IMR-90 (cell line): ENCODE results near the gene CISTR.

ENCODE experiments used
- BHLHE40 ChIP-seq: fragments of 150-350 bp; IDR thresholded peaks from 2 replicates; pipeline ENCODE4 v1.6.1; 2016; ENCODE audit warnings: mild to moderate bottlenecking, low read depth, low read length
- CEBPB ChIP-seq: IDR thresholded peaks from 2 replicates; pipeline ENCODE4 v1.6.1; 2012; ENCODE audit warnings: low read depth, low read length, improper control_type of control experiment
- CHD1 ChIP-seq: IDR thresholded peaks from 2 replicates; pipeline ENCODE4 v1.6.1; 2012; ENCODE audit warnings: low read depth, low read length, improper control_type of control experiment
- ELK1 ChIP-seq: fragments of 150-350 bp; IDR thresholded peaks from 2 replicates; pipeline ENCODE4 v1.6.1; 2016; ENCODE audit warnings: low read depth, mild to moderate bottlenecking, low read length, moderate library complexity, borderline replicate concordance
- MAZ ChIP-seq: IDR thresholded peaks from 2 replicates; pipeline ENCODE4 v1.6.1; 2012; ENCODE audit warnings: low read depth, mild to moderate bottlenecking, low read length, improper control_type of control experiment, moderate library complexity, borderline replicate concordance
- NFE2L2 ChIP-seq: fragments of 150-350 bp; IDR thresholded peaks from 2 replicates; pipeline ENCODE4 v1.6.1; 2016; ENCODE audit warnings: low read depth, mild to moderate bottlenecking, low read length
- POLR2A ChIP-seq: IDR thresholded peaks from 2 replicates; pipeline ENCODE4 v1.6.1; 2012; ENCODE audit warnings: mild to moderate bottlenecking, low read depth, low read length
- RAD21 ChIP-seq: IDR thresholded peaks from 2 replicates; pipeline ENCODE4 v1.6.1; 2012; ENCODE audit warnings: low read length, improper control_type of control experiment
- RCOR1 ChIP-seq: IDR thresholded peaks from 2 replicates; pipeline ENCODE4 v1.6.1; 2012; ENCODE audit warnings: mild to moderate bottlenecking, low read length, improper control_type of control experiment; ENCODE audit not compliant: insufficient replicate concordance
- RFX5 ChIP-seq: IDR thresholded peaks from 2 replicates; pipeline ENCODE4 v1.8.0; 2012; ENCODE audit warnings: low read depth, mild to moderate bottlenecking, low read length, moderate library complexity
- SMC3 ChIP-seq: fragments of 150-350 bp; IDR thresholded peaks from 2 replicates; pipeline ENCODE4 v1.6.1; 2016; ENCODE audit warnings: low read depth, mild to moderate bottlenecking, antibody characterized with exemption, low read length, moderate library complexity
- TF ChIP-seq, protein P1 (sequence below): conservative IDR thresholded peaks from 2 replicates; pipeline ENCODE4 v1.5.1; 2012; ENCODE audit warnings: mild to moderate bottlenecking, low read depth, low read length, improper control_type of control experiment
- TF ChIP-seq, protein P2 (sequence below): fragments of 150-350 bp; IDR thresholded peaks from 2 replicates; pipeline ENCODE4 v1.6.1; 2017; ENCODE audit warnings: mild to moderate bottlenecking, antibody characterized with exemption, low read length, low read depth

GRCh38 chr12:53701518-53702264, 50.1 kb downstream of the CISTR start:
- TF ChIP-seq, protein P1, sequence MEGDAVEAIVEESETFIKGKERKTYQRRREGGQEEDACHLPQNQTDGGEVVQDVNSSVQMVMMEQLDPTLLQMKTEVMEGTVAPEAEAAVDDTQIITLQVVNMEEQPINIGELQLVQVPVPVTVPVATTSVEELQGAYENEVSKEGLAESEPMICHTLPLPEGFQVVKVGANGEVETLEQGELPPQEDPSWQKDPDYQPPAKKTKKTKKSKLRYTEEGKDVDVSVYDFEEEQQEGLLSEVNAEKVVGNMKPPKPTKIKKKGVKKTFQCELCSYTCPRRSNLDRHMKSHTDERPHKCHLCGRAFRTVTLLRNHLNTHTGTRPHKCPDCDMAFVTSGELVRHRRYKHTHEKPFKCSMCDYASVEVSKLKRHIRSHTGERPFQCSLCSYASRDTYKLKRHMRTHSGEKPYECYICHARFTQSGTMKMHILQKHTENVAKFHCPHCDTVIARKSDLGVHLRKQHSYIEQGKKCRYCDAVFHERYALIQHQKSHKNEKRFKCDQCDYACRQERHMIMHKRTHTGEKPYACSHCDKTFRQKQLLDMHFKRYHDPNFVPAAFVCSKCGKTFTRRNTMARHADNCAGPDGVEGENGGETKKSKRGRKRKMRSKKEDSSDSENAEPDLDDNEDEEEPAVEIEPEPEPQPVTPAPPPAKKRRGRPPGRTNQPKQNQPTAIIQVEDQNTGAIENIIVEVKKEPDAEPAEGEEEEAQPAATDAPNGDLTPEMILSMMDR = peak; percentile 98
- TF ChIP-seq CEBPB (no peak), POLR2A (no peak), SMC3 (peak; percentile 90), BHLHE40 (no peak), RCOR1 (no peak), RFX5 (no peak), ELK1 (no peak), CHD1 (no peak), NFE2L2 (no peak), MAZ (no peak), RAD21 (peak; percentile 97)
- TF ChIP-seq, protein P2, sequence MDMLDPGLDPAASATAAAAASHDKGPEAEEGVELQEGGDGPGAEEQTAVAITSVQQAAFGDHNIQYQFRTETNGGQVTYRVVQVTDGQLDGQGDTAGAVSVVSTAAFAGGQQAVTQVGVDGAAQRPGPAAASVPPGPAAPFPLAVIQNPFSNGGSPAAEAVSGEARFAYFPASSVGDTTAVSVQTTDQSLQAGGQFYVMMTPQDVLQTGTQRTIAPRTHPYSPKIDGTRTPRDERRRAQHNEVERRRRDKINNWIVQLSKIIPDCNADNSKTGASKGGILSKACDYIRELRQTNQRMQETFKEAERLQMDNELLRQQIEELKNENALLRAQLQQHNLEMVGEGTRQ = no peak
